ENCODE results near the gene RUNX2. TPM values are rescaled to one million over a fixed set of nuclear protein-coding genes. Genes with fewer than 3 reads are reported as not detected.

The RUNX2 gene
- total RNA-seq, 1 donor from 2014 or later, result 0.79 TPM

DNA sequence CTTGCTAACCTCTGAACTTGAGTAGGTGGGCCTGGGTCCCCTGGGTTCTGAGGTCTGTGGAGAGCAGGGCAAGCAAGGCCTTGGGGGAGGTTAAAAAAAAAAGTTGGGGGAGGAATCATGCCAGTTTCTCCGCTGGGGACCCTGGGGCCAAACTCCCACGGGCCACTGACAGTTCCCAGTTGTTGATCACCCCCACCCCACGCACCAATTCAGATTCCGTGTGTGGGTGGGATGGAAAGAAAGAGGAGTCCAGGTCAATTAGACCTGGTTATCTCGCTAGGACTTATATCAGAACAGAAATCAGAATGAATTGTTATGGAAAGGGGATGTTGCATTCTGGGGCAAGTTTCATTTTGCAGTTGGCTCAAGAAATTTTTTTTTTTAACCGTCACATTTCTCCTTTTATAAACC, 96.3 kb downstream of the RUNX2 start:
- DNase-seq, result no peak
- intact Hi-C loops (cut with micrococcal nuclease), result loop anchor here (10.0 kb wide), 1 partner anchor 290 kb away; no protein-coding TSS in a partner anchor
- no peak for ATAC-seq

DNA sequence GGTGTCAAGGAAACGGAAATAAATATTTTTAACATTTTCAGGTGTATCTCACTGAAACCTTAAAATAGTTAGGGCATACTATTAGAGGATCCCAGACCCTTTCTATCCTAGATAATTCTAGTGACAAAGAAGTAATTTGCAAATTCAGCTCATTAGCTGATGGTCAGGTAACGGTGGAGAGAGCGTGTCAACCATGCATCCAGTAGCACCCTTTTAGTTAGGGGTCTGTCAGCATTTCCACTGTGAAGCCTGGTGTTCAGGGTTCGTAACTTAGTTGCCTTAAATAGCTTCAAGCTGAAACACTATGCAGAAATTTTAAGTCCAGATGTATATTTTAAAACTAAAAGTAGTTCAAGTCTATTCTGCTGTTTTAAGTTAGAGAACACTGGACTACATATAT, 98.1 kb downstream of the RUNX2 start:
- intact Hi-C loops (cut with micrococcal nuclease), result loop anchor here (10.0 kb wide), 1 partner anchor 289 kb away; no protein-coding TSS in a partner anchor
- no peak for ATAC-seq
- no peak for DNase-seq

DNA sequence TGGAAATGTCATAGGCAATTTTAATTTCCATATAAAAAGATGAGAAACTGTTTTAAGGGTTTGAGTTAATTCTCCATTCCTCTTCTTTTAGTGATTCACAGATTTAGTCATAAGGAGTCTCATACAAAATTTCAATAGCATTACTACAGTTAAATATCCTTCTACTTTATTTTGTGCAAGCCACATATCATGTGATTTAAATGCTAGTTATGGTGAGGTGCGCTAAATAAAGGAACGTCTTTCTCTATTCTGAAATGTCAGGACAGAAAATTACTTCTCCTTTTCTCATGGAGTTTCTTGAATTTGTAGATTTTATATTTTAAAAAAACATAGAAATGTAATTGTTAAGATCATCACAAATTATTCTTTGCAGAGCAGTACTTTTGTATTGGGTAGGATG, 99.6 kb downstream of the RUNX2 start:
- intact Hi-C loops (cut with micrococcal nuclease), result loop anchor here (10.0 kb wide), 1 partner anchor 287 kb away; no protein-coding TSS in a partner anchor
- DNase-seq, result no peak
- ATAC-seq, result no peak

DNA sequence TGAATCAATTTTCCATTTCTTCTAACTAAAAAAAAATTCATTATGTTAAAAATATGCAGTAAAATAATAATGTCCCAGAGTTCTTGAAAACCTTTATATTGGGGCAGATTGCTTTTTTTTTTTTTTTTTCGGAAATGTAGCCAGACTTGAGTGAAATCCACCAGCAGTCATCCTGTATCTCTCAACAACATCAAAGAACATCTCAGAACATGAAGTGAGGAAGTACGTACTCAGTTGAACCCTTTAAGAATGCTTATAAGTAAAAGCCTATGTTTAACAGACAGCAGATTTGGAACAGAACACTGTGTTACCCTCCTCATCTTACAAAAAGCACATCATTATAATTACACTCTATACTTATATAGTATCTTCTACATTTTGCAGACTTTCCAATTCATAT, 100.6 kb downstream of the RUNX2 start:
- DNase-seq (no peak), ATAC-seq (no peak)
- intact Hi-C loops (cut with micrococcal nuclease), result loop anchor here (10.0 kb wide), 1 partner anchor 286 kb away; no protein-coding TSS in a partner anchor

DNA sequence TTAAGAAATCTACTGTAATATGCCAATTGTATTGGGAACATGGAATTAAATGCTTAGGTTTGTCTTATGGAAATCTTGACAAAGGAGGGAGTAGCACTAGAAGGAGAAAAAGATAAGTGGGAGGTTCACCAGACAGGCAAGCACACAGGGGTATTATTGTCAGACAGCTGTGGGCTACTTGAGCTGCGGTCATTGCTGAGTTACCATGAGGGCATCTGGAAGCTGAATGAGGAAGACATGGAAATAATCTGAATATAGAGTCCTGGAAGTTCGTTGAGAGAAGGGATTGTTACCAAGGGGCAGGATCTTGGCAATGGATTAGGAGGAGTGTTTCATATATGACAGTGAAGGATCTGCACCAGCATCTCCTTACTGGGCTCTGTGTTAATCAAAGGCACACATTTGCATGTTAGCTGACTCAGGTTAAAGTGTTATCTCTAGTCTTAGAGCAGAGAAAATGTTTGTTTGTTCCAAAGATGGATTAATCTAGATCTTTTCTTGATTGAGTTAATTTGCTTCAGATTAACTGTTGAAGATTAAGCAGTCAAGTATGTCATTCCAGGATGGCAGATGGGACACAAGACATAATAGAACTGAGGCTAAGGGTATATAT, 102.6 kb downstream of the RUNX2 start:
- ATAC-seq, result no peak
- intact Hi-C loops (cut with micrococcal nuclease), result no loop called here
- no peak for DNase-seq

DNA sequence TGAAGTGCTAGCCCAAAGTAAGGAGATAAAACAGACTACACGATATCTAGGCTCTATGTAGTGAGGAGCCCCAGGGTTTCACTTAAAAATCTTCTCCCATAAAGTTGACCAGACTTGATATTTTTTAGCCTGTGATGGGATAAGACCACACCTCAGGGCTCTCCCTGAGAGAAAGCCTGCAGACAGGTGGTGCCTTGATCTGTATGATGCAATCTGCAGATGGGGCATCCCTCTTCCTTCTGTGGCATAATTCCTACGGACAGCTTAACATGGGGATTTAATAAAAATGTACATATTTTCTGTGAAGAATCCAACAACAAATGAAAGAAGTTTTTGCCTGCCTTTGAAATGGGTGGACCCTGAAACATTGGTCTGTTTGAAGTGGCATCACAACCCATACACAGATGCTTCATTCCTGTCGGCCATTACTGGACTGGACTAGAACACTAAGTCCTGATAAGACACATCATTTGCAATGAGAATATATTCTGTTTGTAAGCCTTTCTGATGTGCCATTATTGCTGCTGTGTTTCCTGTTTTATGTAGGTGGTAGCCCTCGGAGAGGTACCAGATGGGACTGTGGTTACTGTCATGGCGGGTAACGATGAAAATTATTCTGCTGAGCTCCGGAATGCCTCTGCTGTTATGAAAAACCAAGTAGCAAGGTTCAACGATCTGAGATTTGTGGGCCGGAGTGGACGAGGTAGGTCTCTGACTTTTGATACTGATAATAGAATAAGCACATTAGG, 103.4 kb downstream of the RUNX2 start:
- ATAC-seq, result no peak
- intact Hi-C loops (cut with micrococcal nuclease), result no loop called here
- DNase-seq, result no peak

DNA sequence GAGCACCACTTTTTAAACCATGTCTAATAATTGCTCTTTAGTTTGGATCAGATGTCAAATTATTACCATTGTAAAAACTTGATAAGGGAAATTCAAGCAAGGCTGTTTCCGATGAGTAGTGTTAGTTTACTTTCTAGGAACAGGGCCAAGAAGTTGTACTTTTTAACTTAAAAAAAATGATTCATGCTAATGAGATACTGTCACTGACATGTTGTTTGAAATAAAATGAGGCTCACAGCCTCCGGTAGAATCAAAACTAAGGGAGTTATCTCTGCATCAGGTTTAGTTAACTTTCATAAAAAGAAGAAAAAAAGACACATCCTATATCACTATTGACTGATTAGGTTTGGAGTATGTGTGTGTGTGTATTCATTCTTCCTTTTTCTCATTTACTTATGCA, 104.8 kb downstream of the RUNX2 start:
- intact Hi-C loops (cut with micrococcal nuclease), result no loop called here
- DNase-seq, result no peak
- ATAC-seq, result no peak

DNA sequence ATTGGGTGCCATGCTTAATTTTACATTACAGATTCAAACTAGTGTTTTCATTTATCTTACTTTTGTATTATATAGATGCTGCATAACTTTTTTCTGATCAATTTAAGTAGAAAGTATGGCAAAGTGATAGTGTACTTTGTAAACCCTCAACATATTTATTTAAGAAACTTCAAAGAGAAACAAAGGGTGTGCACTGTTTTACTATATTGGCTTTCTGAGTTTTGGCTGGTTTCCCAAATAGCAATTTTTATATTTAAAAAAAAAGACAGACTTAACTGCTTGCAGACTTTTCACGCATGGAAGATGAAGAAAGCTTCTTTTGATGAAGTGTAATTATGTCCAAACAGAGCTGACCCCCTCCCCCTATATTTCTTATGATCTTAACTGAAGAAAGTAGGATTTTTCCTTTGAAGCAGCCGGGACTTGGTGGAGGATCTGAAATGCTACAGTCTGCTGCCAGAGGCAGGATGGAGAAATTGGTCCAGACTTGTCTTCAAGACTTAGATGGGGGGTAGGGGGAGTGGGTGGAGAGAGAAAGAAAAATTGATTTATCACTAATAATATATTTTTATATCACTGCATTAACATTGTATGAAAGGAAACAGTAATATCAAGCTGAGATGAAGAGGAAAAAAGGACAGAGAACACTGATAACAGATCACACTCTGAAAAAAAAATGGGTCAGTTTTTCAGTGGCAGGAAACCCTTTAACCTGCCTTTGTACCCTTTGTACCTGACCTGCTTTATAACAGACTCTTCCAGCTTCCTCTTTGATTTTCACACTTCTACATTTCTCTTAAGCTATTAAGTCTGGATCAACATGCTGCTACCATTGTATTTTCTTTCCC, 105.6 kb downstream of the RUNX2 start:
- no peak for ATAC-seq
- intact Hi-C loops (cut with micrococcal nuclease), result no loop called here

DNA sequence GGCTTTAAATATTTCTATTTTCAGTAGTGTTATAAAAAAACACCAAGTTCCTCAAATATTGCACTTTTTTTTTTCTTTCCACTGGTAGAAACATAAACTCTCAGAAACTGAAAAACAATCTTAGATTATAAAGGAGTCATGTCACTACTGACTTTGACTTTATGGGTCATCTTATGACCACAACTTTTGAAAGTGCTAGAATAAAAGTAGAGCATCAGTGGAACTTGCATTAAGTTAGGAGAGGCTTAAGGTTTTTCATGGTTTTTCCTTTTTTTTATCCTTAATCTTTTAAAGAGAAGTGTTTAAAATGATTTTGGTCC, 106.2 kb downstream of the RUNX2 start:
- intact Hi-C loops (cut with micrococcal nuclease), result no loop called here

More for the DNA sequence above, 105.6 kb downstream of the RUNX2 start:
- no peak for DNase-seq

DNA sequence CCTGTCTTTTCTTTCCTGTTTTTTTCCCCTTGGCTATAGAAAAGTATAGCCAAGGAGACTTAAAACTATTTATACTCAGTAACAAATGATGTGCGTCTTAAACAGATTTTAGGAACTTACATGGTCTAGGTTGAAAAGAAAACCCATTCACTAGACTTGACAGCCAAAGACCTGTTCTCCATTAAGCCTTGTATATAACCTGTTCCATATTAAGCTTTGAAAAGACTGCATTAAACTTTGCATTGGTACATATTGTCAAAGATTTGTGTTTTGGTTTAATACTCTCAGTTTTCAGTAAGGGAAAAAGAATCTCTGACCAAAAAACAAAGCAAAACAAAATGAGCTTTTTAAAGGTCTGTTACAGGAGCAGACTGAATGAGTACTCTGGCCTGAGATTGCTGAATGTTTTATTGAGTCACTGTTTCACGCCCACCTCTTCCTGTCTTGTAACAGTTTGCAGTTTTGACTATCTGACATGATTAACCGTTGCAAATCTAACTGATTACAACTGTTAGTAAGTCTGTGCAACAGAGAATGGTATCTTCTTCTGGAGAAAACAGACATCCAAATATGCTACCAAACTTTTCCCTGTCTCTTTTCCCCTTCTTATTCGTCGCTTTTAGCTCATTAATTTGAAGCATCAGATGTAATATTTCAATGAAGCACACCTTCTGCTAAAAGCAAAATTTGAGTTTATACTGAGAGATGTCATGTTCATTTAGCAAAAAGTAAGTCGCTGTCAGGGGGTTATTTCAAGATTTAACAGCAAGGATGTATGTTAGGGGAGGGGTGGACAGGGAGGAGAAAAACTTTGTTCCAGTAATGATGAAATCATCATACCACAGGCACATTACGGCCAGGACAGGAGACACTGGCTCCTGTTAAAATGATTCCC, 108.7 kb downstream of the RUNX2 start:
- intact Hi-C loops (cut with micrococcal nuclease), result no loop called here
- DNase-seq (no peak), ATAC-seq (peak; percentile 88)

More for the DNA sequence above, 106.2 kb downstream of the RUNX2 start:
- ATAC-seq (no peak), DNase-seq (no peak)

DNA sequence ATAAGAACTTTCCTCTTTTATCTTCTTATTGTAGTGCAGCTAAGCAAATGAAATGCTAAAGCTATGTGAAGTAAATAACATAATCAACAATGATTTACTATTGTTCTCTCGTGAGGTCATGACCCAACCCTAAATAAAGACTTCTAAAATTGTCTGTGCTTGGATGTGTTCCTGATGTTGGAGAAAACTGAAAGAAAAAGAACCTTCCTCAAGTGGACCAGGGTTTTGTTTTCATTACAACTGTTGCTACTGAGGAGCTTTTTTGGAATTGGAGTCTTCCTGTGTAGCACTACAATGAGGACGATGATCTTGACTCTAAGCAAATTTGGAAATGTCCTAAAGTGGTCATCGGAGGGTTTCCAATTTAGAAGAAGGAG, 109.3 kb downstream of the RUNX2 start:
- intact Hi-C loops (cut with micrococcal nuclease), result no loop called here
- ATAC-seq (peak; percentile 33), DNase-seq (no peak)

DNA sequence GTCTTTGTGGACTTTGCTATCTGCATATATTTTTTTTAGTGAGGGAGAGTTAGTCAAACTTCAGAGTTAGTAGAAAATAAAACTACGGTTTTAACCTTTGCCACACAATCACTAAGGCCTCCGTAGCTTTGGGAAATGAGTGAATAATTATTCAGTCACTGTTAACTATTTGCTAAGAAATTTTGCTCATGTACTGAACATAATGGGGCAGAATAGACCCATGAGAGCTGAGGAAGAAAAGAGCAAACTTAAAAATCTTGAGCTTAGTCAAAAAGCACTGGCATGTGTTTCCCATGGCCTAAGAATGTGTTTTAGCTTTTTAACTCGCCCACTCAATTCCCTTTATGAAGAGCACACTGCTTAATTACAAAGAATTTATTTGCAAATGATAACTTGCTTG, 110.0 kb downstream of the RUNX2 start:
- intact Hi-C loops (cut with micrococcal nuclease), result no loop called here
- ATAC-seq, result no peak
- no peak for DNase-seq

DNA sequence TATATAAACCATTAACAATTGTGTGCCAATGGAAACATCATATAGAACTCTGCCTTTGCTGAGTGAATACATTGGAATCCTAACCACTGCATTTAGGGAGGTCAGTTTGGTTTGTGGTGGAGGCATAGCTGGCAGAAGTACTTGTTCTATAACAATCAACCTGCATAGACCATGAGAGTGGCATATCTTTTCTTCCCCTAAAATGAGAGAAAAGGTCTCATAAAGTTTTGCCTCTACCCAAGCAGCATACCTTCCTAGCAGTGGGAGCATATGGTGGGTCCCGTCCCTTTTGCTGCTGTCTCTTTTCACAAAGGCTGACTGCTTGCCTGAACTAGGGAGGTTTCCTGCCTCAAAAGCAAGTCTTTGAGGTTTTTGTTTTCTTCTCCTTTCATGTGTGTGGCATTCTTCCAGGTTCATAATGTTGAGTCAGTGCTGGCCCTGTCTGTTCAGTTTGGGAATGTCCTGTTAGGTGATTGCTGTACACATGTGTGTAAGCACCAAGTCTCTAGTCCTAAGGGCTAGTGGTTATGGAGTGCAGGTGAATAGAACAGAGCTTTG, 110.8 kb downstream of the RUNX2 start:
- no peak for DNase-seq
- intact Hi-C loops (cut with micrococcal nuclease), result no loop called here
- ATAC-seq, result no peak

DNA sequence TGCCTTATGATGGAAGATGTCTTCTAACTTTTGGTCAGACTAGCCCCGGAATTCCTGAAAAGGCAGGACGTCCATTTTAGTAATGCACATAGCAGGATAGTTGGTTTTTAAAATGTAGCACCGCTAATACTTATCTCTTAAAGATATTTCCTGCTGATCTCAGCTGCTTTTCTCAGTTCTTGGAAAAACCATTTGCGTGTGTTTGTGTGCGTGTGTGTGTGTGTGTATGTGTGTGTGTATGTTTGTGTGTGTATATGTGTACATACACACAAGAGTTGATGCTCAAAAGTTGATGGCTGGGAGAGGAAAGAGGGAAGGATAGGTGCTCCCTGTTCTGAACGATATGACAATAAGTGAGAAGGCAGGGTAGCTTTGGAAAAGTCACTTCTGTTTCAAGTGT, 111.3 kb downstream of the RUNX2 start:
- no peak for ATAC-seq
- intact Hi-C loops (cut with micrococcal nuclease), result no loop called here
- no peak for DNase-seq

DNA sequence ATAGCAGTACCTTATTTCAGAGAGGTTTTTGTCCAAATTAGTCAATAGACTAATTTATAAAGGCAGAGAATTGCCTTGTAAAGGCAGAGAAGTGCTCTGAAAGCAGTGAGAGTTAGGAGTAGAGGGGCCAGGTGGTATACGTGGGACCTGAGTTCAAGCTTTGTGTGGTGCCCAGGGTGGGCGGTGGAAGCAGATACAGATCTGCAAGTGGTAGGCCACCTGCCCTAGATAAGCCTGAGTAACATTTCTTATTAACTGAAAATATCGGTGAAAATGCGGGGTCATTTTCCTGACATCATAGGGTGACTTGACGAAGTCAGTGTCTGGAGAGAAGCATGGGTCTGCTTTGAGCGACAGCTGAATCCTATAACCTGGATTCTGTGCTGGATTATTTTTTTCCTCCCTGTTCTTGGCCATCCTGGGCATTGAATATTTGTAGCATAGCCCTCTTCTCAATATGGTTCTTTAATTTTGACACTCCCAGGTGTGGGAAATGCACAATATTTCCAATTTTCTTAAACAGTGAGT, 111.8 kb downstream of the RUNX2 start:
- ATAC-seq (no peak), DNase-seq (no peak)
- intact Hi-C loops (cut with micrococcal nuclease), result no loop called here

DNA sequence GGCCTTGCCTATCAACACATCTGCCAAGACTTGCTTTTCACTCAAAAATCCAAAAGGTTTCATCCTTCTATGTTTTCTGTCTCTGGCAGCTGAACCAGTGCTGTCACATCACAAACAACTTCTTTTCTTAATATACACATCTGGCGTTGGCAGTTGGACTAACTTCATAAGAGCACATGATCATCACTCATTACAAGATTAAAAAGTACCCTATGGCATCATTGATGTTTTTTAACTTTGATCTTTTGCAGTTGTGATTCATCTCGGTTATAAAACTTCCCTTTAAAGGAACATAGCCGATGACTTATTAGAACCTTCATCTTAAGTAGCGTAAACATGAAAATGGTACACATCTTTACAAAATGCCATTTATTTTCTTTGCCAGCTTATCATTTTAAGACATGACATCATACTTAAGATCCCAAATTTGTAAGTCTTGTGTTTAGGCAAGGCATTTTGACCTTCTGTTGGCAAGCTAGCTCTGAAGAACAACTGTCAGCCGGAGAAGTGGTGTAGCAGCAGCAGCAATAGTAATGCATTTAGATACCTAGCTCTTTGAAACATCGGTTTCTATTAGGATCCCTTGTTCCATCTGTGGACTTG, 113.8 kb downstream of the RUNX2 start:
- DNase-seq, result no peak
- intact Hi-C loops (cut with micrococcal nuclease), result no loop called here
- ATAC-seq, result no peak

DNA sequence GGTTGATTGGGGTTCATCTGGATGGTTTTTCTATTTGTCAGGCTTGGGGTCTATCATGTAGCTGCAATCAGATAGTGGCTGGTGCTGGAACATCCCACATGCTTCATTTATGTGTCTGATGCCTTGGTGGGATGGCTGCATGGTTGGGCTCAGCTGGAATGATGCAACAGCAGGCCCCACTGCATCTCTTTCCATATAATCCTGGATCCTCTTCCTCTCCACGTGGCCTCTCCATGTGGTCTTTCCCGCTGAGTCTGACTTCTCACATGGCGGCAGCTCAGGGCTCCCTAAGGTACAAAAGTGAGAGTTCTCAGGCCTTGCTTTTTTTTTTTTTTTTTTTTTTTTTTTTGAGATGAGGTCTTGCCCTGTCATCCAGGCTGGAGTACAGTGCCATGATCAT, 114.6 kb downstream of the RUNX2 start:
- DNase-seq, result no peak
- intact Hi-C loops (cut with micrococcal nuclease), result no loop called here
- ATAC-seq, result no peak

DNA sequence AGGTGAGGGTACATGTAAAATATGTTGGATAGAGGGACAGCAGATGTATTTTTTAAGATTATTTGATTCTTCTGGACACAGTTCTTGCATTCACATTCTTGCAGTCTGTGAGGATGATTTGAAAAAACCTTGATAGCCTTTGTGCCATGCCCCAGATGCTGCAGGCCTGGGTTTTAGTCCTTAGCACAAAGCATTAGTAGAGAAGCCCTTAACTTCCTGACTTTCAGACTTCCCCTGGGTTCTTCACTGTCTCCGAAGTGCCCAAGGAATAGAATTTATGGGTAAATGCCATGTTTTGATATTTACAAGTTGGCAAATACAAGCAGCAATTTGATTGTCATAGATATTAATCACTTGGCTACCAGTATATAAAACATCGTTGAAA, 117.2 kb downstream of the RUNX2 start:
- intact Hi-C loops (cut with micrococcal nuclease), result no loop called here
- DNase-seq (no peak), ATAC-seq (peak; percentile 39)

Data from left ventricle myocardium superior (tissue), 1 donor.